Urothelium cell line (cell line): Measurements from ENCODE around the gene ZDHHC11B.
A peak's percentile ranks its signal among the peaks of the same experiment; 100 is the strongest.
"Not testable (repeated sequence)": the region's sequence is repeated elsewhere in the genome, so short reads cannot be mapped to it uniquely, and the experiment has no call there.

ENCODE experiments used
- DNase-seq: peaks from one replicate; pipeline ENCODE4 v3.0.0; 2011; ENCODE audit warnings: low spot score, mixed read lengths
- FAIRE-seq: peaks from 2 replicates; lab custom pipeline; 2011; peaks lifted over from hg19 to GRCh38; lab: Jason Lieb, UNC

Gene ZDHHC11B

GRCh38 chr5:771087-771781, 13.3 kb downstream of the ZDHHC11B start:
- DNase-seq, FAIRE-seq: not testable (repeated sequence)

GRCh38 chr5:770585-770984, 13.9 kb downstream of the ZDHHC11B start:
- FAIRE-seq, DNase-seq: not testable (repeated sequence)

- DNase-seq: not testable (repeated sequence)
- FAIRE-seq: peak; percentile 61
These were observed 14.9 kb downstream of the ZDHHC11B start for GRCh38 chr5:769485-770145.

- FAIRE-seq (no peak), DNase-seq (no peak)
These were observed 17.7 kb downstream of the ZDHHC11B start for GRCh38 chr5:766666-767431.

- DNase-seq: no peak
- FAIRE-seq: no peak
These were observed 18.4 kb downstream of the ZDHHC11B start for GRCh38 chr5:765948-766631.

GRCh38 chr5:763998-764781, 20.3 kb downstream of the ZDHHC11B start:
- peak; percentile 13 for FAIRE-seq
- DNase-seq: no peak

- DNase-seq: no peak
- no peak for FAIRE-seq
These were observed 21.1 kb downstream of the ZDHHC11B start for GRCh38 chr5:763397-763796.

GRCh38 chr5:762996-763395, 21.5 kb downstream of the ZDHHC11B start:
- not testable (repeated sequence) for DNase-seq, FAIRE-seq

- DNase-seq: peak; percentile 11
- FAIRE-seq: peak; percentile 35
These were observed 22.4 kb downstream of the ZDHHC11B start for GRCh38 chr5:761854-762710.

- FAIRE-seq: peak; percentile 74
- DNase-seq: peak; percentile 18
These were observed 23.3 kb downstream of the ZDHHC11B start for GRCh38 chr5:761059-761771.

- DNase-seq (no peak), FAIRE-seq (peak; percentile 17)
These were observed 24.0 kb downstream of the ZDHHC11B start for GRCh38 chr5:760363-761058.

GRCh38 chr5:759781-760362, 24.7 kb downstream of the ZDHHC11B start:
- DNase-seq (no peak), FAIRE-seq (no peak)

- FAIRE-seq (no peak), DNase-seq (peak; percentile 15)
These were observed 25.3 kb downstream of the ZDHHC11B start for GRCh38 chr5:759111-759751.

- DNase-seq (no peak), FAIRE-seq (no peak)
These were observed 25.9 kb downstream of the ZDHHC11B start for GRCh38 chr5:758698-759053.

GRCh38 chr5:757931-758697, 26.4 kb downstream of the ZDHHC11B start:
- DNase-seq (no peak), FAIRE-seq (no peak)

- DNase-seq (peak; percentile 20), FAIRE-seq (peak; percentile 40)
These were observed 27.1 kb downstream of the ZDHHC11B start for GRCh38 chr5:757346-757930.
